Umbilical cord (tissue), 2 donors: ENCODE data around the gene ZNF496. TPM values are rescaled to one million over a fixed set of nuclear protein-coding genes. Genes with fewer than 3 reads are reported as not detected.
"Not testable (repeated sequence)": the region's sequence is repeated elsewhere in the genome, so short reads cannot be mapped to it uniquely, and the experiment has no call there.

Source experiments
- DNase-seq: peaks from one replicate; pipeline ENCODE4 v3.0.0-alpha.2; 2015; ENCODE audit warnings: low spot score
- total RNA-seq: library from RNA; depleted of rRNA; stranded (reverse); fragments of >200 nt; gene quantifications from one replicate; pipeline ENCODE4 v1.2.3, GENCODE V29; 2014; ENCODE audit warnings: low replicate concordance; ENCODE audit not compliant: insufficient read depth

ZNF496 gene
- total RNA-seq, 1 donor from 2014 or later: 15.9 TPM

DNA sequence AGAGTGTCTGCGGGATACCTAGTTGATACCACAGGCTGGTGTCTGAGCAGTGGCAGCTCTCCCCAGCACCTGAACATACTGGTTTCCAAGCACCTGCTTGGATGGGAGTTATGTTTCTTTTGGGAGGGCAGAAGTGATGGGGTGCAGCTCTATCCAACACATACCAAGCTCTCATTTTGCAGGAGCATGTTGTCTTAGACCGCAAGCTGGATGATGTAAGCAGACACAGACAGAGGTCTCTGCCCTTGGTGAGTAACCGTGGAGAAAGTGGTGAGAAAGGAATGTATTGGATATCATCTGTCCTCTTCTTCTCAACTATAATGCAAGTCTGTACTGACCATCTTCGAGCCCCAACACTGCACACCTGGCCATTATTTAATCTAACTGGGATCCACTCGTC is 37.4 kb downstream of the ZNF496 start:
- DNase-seq: no peak

DNA sequence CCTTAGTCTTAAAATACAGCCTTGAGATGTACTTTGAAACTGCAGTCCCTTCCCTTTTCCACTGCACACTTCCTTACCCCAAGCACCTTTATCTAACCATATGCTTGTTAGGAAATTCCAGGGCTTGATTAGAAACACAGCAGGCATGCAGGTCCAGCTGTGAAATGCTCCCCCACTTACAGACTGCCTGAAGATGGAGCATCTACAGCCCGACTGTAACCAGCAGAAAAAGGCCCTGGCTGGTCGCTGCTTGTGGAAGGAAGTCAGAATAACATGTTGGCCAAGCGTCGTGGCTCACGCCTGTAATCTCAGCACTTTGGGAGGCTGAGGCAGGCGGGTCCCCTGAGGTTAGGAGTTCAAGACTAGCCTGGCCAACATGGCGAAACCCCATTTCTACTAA is 38.6 kb downstream of the ZNF496 start:
- DNase-seq: peak; percentile 10

DNA sequence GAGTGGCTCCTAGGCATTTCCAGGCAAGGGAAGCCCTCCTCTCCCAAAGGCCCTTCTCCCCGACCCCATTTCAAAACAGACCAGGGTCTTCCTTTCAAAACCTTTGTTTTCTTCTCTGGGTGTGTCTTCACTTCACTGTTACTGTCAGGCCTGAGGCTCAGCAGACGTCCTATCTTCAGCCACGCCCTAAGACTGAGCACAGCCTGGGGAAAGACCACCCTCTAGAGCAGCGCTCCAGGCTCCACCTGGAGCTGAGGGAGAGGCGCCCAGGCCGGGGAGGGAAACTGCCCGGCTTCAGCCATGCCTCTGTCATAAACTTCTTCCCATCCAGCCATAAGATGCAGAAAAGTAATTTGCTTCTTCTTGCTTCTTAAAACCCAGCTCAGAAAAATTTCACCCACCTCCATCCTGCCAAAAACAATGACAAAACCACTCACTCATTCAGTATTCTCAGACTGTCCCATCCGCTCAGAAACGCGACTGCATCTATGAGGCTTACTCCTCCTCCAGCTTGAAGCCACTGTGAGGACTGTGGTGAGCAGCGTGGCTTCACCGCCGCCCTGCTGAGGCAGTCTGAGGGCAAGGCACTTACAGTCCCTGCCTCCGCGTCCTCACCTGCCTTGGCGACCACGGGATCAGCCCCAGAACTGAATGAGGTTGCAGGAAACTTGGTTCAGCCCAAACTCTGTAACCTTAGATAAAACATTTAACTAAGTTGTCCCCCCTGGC is 39.7 kb downstream of the ZNF496 start:
- DNase-seq: no peak

DNA sequence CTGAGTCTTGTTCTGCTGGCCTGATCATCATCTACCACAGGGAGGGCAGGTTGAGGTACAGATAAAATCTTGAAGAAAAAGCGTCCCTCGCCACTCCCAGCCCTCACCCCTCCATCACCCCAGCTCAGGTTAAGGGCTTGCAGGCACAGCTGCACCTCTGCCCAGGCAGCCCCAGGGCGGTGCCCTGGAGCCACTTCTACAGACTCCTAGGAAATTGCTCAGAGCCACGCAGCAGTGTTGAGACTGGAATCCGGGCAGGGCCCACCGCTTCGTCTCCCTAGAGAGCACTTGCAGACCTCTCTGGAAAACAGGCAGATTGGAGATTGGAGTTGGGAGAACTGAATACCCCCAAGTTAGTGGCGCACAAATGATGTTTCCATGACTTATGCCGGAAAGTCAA is 40.5 kb downstream of the ZNF496 start:
- DNase-seq: no peak

DNA sequence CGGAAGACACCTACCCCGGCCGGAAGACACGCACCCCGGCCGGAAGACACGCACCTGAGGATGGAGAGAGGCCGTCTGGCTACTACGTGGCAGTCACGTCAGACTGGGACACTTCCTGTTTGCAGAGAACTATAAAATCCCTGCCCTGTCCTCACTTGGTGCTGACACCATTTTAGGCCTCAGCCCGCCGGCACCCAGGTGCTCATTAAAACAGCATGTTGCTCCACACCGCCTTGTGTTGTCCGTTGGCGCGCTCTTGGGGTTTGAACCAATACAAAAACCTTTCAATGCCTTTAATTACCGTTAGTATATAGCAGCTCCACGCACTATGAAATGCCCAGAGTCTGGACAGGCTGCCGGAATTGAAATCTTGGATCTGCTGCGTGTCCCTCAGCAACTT is 41.1 kb downstream of the ZNF496 start:
- no peak for DNase-seq

DNA sequence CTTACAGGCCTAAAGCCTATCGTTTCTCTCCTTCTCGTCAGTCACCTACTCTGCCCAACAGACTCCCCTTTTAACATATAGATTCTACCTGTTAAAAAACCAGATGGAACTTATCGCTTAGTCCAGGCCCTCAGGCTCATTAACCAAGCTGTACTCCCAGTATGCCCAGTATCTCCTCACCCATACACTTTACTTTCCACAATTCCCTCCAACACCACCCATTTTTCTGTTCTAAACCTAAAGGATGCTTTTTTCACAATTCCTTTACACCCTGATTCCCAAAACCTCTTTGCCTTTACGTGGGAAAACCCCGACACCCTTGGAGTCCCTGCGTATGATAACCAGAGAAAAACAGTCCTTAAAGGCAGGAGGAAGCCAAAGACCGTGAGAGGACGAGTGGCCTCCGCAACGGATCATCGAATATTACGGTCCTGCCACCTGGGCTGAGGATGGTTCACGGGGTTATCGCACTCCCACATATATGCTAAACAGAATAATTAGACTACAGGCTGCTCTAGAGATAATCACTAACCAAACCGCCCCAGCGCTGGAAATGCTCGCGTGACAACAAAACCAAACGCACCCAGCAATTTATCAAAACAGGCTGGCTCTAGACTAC is 42.3 kb downstream of the ZNF496 start:
- not testable (repeated sequence) for DNase-seq

DNA sequence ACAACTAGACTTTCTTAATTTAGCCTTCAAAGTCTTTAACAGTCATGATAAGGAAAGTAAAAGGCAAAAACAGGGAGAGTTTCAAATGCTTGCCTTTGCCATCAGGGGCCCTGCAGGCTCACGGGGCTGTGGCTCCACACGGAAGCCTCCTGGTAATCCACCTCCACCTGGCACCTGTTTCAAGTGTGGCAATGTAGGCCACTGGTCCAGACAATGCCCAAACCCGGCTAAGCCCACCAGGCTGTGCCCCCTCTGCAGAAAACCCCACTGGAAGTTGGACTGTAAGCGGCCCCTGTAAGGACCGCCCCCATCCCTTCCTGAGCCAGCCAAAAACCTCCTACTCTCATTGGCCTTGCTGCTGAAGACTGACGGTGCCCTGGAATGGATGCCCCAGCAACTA is 43.3 kb downstream of the ZNF496 start:
- no peak for DNase-seq

- DNase-seq: no peak
Observed at GRCh38 chr1:247287460-247287859, 44.2 kb downstream of the ZNF496 start.

DNA sequence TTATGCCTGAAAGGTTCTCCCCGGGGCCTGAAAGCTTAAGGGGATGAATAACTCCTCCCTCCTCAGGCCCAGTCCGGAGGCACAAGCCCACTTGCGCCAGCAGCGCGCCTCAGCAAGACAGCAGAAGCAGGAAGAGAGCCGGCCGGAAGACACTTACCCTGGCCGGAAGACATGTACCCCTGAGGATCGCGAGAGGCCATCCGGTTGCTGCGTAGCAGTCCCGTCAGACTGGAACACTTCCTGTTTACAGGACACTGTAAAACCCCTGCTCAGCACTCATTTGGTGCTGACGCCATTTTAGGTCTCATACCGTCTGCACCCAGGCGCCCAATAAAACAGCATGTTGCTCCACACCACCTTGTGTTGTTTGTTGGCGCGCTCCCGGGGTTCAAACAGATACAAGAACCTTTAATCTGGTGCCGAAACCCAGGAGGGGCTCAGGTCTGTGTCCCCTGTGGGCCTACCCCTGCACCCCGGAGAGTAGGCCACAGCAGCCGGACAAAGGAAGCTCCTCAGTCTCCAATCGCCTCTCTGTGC is 45.5 kb downstream of the ZNF496 start:
- no peak for DNase-seq

- DNase-seq: no peak
Observed at GRCh38 chr1:247281001-247281574, 50.6 kb downstream of the ZNF496 start.

DNA sequence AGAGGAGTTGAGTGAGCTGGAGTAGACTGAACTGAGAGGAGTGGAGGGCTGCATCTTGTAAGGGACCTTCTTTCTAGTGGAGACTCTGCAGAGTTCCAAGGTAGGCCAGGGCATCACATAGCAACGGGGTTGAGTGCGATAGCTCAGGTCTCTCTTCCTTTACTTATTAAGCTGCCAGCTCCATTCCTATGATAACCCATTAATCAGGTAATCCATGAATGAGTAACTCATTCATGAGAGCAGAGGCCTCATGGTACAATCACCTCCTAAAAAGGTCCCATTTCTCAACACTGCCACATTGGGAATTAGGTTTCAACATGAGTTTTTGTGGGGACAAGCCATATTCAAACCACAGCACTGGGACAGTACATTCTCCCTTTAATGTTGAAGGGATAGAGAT is 54.5 kb downstream of the ZNF496 start:
- DNase-seq: no peak

GRCh38 chr1:247274605-247275256 is 56.9 kb downstream of the ZNF496 start:
- no peak for DNase-seq

GRCh38 chr1:247273013-247273412 is 58.7 kb downstream of the ZNF496 start:
- no peak for DNase-seq

- DNase-seq: no peak
Observed at GRCh38 chr1:247270003-247270402, 61.7 kb downstream of the ZNF496 start.

DNA sequence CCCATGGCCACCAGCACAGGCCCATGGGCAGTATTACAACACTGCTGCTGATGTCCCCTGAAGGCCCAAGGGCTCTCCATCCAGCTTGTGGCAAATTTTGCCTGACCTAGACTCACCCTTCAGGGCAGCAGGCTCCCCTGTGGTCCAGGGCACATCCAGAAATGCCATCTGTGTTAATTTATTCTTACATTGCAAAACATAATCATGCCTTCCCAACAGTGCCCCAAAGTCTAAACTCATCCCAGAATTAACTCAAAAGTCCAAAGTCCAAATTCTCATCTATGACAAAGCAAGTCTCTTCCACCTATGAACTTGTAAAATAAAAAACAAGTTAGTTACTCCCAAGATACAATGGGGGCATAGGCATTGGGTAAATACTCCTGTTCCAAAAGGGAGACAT is 62.5 kb downstream of the ZNF496 start:
- DNase-seq: no peak

DNA sequence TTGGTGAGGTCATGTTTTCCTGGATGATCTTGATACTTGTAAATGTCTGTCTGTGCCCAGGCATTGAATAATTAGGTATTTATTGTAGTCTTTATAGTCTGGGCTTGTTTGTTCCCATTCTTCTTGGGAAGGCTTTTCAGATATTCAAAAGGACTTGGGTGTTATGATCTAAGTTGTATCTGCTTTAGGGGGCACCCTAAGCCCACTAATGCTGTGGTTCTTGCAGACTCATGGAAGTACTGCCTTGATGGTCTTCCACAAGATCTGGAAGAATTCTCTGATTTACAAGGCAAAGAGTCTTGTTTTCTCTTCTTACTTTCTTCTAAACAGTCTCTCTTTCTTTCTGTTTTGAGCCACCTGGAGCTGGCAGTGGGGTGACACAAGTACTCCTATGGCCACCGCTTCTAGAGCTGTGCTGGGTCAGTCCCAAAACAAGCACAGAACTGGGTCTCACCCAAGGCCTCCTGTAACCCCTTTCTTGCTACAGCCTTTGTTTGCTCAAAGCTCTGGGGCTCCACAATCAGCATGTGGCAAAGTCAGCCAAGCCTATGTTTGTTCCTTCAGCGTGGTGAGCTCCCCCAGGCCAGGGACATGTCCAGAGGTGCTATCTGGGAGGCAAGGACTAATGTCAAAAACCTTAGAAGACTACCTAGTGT is 63.1 kb downstream of the ZNF496 start:
- DNase-seq: no peak

DNA sequence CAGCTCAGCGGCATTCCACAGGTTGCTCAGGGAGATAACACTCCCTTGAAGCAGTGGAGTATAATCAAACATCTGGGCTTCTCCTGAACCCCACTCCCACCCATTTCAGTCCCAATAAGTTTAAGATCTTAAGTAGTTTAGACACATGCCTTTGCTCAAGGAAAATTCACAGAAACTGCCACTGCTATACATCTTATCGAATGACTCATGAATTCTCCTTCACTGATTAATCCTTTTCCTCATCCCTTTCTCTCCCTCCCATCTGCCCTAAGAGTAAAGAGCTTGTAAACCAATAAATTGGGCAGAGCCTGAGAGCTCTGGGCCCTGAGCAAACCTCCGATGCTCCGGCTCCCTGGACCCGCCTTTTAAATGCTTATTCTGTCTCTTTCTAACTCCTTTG is 65.6 kb downstream of the ZNF496 start:
- no peak for DNase-seq

- DNase-seq: not testable (repeated sequence)
Observed at GRCh38 chr1:247255772-247256171, 75.9 kb downstream of the ZNF496 start, which contains the start of gene VN1R5. Gene VN1R5, plus strand, starts transcription at chr1:247256072.

- no peak for DNase-seq
Observed at GRCh38 chr1:247247568-247247967, 84.1 kb downstream of the ZNF496 start.
